Mesendoderm (in vitro differentiated cells): ENCODE measurements around the gene CMIP.

Experiments
- DNase-seq: peaks from one replicate; pipeline ENCODE4 v3.0.0; 2013
- H2AK5ac ChIP-seq: 2 replicates; pipeline ENCODE4 v1.6.1; 2013; ENCODE audit warnings: low read length, inconsistent platforms
- H2BK120ac ChIP-seq: 2 replicates; pipeline ENCODE4 v1.6.1; 2013; ENCODE audit warnings: low read depth, mild to moderate bottlenecking, low read length, moderate library complexity, mixed read lengths
- H2BK15ac ChIP-seq: replicated peaks from 2 replicates; pipeline ENCODE4 v1.6.1; 2013; ENCODE audit warnings: low read depth, mild to moderate bottlenecking, moderate library complexity
- H2BK5ac ChIP-seq: 2 replicates; pipeline ENCODE4 v1.6.1; 2013; ENCODE audit warnings: low read length, inconsistent platforms
- H3K18ac ChIP-seq: 2 replicates; pipeline ENCODE4 v1.6.1; 2013; ENCODE audit warnings: mild to moderate bottlenecking, low read length, mixed read lengths
- H3K23ac ChIP-seq: one replicate; pipeline ENCODE4 v1.6.1; 2013; ENCODE audit warnings: low read length
- H3K27ac ChIP-seq: 2 replicates; pipeline ENCODE4 v1.5.1; 2013; ENCODE audit warnings: low read depth, mild to moderate bottlenecking, inconsistent platforms, low read length, moderate library complexity
- H3K27me3 ChIP-seq: 2 replicates; pipeline ENCODE4 v1.6.1; 2013; ENCODE audit warnings: low read length, control low read depth, mild to moderate bottlenecking, inconsistent platforms; ENCODE audit not compliant: insufficient read depth, poor library complexity
- H3K36me3 ChIP-seq: 2 replicates; pipeline ENCODE4 v1.6.1; 2013; ENCODE audit warnings: low read length, inconsistent platforms; ENCODE audit not compliant: control insufficient read depth, insufficient read depth
- H3K4ac ChIP-seq: one replicate; pipeline ENCODE4 v1.6.1; 2013; ENCODE audit warnings: low read depth, mild to moderate bottlenecking, low read length, moderate library complexity
- H3K4me1 ChIP-seq: 2 replicates; pipeline ENCODE4 v1.6.1; 2013; ENCODE audit warnings: low read depth, low read length, inconsistent platforms; ENCODE audit not compliant: control insufficient read depth
- H3K4me2 ChIP-seq: 2 replicates; pipeline ENCODE4 v1.6.1; 2013; ENCODE audit warnings: low read length
- H3K4me3 ChIP-seq: 2 replicates; pipeline ENCODE4 v1.5.1; 2013; ENCODE audit warnings: mild to moderate bottlenecking, low read length
- H3K56ac ChIP-seq: one replicate; pipeline ENCODE4 v1.6.1; 2013; ENCODE audit warnings: low read length
- H3K79me1 ChIP-seq: 2 replicates; pipeline ENCODE4 v1.6.1; 2013; ENCODE audit warnings: low read length, inconsistent platforms
- H3K79me2 ChIP-seq: 2 replicates; pipeline ENCODE4 v1.6.1; 2013; ENCODE audit warnings: mild to moderate bottlenecking, low read length; ENCODE audit not compliant: control insufficient read depth, insufficient read depth
- H3K9ac ChIP-seq: 2 replicates; pipeline ENCODE4 v1.6.1; 2013; ENCODE audit warnings: low read length, inconsistent platforms
- H4K5ac ChIP-seq: one replicate; pipeline ENCODE4 v1.6.1; 2013; ENCODE audit warnings: low read length
- H4K8ac ChIP-seq: one replicate; pipeline ENCODE4 v1.6.1; 2013; ENCODE audit warnings: low read depth, mild to moderate bottlenecking, control low read depth, low read length, moderate library complexity
- WGBS: extraction: QIAGEN DNeasy Blood & Tissue Kit; methylation state at CpG from one replicate; pipeline ENCODE4 v1.1.7; 2013; ENCODE audit warnings: low lambda C conversion rate, missing lambda C conversion rate; ENCODE audit not compliant: insufficient coverage; ENCODE audit errors: extremely low coverage; 5-methylcytosine and 5-hydroxymethylcytosine counted together

Gene CMIP

DNA sequence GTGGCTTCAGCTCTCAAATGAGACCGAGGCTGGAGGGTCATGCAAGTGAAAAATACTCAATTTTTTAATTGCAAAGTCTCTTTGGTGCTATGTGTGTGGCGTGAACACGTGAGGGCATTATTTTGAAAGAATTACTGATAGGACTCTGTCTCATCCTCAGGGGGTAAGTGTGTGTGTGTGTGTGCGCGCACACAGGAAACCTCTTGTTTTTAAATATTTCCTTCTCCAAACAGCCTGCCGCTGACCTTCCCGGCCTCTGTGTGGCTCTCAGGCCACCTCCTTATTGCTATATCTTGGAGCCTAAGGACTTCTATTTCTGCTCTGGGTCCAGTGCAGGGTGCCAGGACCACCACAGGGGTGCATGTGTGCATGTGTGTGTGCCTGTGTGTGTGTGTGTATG, 99.7 kb downstream of the CMIP start:
- H2AK5ac ChIP-seq: no peak overlapping the region
- H3K79me2 ChIP-seq: peaks cover 39% of the 10 kb centered on the region
- no peaks in the 10 kb centered on the region for H3K4me1 ChIP-seq
- no peak overlapping the region for H3K18ac ChIP-seq
- H3K27ac ChIP-seq: no peak overlapping the region
- no peak overlapping the region for H3K23ac ChIP-seq
- no peak overlapping the region for H4K8ac ChIP-seq
- peaks cover 58% of the 10 kb centered on the region for H3K79me1 ChIP-seq
- H3K4me2 ChIP-seq: no peak overlapping the region
- WGBS: no CpG with 5 or more reads among the region's 7 CpGs
- no peaks in the 10 kb centered on the region for H3K36me3 ChIP-seq
- H3K9ac ChIP-seq: no peak overlapping the region
- H3K56ac ChIP-seq: no peak overlapping the region
- no peak overlapping the region for H4K5ac ChIP-seq
- H2BK120ac ChIP-seq: no peak overlapping the region
- no peaks in the 10 kb centered on the region for H3K27me3 ChIP-seq
- no peak overlapping the region for H3K4me3 ChIP-seq
- no peak overlapping the region for H3K4ac ChIP-seq
- no peak overlapping the region for H2BK5ac ChIP-seq
- H2BK15ac ChIP-seq: no peak overlapping the region
- no peak for DNase-seq

DNA sequence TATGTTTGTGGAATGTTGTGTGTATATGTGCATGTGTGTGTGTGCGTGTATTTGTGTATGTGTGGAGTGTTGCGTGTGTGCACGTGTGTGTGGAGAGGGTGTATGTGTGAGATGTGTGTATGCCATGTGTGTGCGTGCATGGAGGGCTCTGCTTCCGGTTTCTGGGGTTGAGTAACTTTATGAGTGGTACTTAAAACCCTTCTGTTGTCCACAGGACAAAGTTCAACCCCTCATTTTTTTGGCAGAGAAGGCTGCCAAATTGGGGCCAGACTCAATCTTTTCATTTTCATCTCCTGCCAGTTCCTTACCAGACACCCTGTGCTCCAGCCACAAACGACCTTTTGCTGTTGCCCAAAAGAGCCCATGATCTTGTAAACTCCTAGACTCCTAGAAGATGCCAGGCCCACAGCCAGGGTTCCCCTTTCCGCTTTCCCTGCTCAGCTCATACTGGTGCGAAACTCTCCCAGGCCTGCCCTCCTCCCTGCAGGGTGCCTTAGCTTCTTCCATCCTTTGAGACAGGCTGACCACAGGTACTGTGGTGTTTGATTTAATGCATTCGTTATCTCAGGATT, 100.2 kb downstream of the CMIP start:
- H3K36me3 ChIP-seq: no peaks in the 10 kb centered on the region
- no peak overlapping the region for H3K27ac ChIP-seq
- H2AK5ac ChIP-seq: no peak overlapping the region
- no peaks in the 10 kb centered on the region for H3K27me3 ChIP-seq
- H3K79me1 ChIP-seq: peaks cover 55% of the 10 kb centered on the region
- H3K9ac ChIP-seq: no peak overlapping the region
- no peak overlapping the region for H3K18ac ChIP-seq
- no peak overlapping the region for H3K4me2 ChIP-seq
- H3K4ac ChIP-seq: no peak overlapping the region
- H4K5ac ChIP-seq: no peak overlapping the region
- no peak overlapping the region for H3K23ac ChIP-seq
- WGBS: 100% methylated on average over 3 of the region's 9 CpGs
- no peak for DNase-seq
- no peak overlapping the region for H4K8ac ChIP-seq
- no peaks in the 10 kb centered on the region for H3K4me1 ChIP-seq
- no peak overlapping the region for H3K4me3 ChIP-seq
- no peak overlapping the region for H2BK15ac ChIP-seq
- no peak overlapping the region for H2BK5ac ChIP-seq
- no peak overlapping the region for H2BK120ac ChIP-seq
- H3K56ac ChIP-seq: no peak overlapping the region
- H3K79me2 ChIP-seq: peaks cover 38% of the 10 kb centered on the region

DNA sequence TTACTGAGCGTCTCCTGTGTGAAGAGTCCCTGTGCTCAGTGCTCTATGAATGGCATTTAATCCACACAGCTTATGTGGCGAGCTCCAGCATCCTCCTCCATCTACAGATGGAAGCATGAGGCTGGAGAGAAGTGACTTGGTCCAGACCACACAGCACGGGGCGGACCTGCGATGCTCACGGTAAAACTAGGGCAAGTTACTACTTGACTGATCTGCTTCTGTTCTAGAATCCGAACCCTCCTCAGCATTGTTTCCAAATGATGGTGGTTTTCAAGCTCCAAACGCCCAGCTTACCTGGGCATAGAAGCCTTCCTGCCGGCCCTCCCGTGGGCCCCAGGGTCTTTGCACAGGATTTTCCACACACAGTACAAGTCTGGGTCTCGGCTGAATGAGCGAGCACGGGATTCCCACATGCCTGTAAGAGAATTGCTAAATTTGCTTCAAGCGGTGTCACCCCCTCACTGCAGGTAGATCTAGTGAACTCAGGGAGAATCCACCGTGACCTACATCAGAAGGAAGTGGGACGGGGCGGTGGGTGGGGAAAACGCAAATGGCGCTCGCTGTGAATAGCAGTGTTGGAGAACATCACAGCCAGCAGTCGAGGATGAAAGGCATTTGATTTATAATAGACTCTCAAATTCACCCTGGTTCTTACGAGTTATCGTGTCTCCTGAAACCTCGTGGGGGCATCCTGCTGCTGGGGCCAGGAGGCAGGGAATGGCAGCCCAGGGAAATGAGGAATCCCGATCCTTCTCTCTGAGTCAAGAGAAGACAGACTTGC, 101.1 kb downstream of the CMIP start:
- Histone ChIP-seq H3K4me2 (no peak overlapping the region), H3K27ac (no peak overlapping the region), H3K4ac (no peak overlapping the region), H2AK5ac (no peak overlapping the region), H3K36me3 (no peaks in the 10 kb centered on the region), H3K4me3 (no peak overlapping the region), H3K56ac (no peak overlapping the region), H2BK15ac (no peak overlapping the region), H3K18ac (no peak overlapping the region), H3K79me1 (peaks cover 60% of the 10 kb centered on the region), H2BK5ac (no peak overlapping the region), H3K79me2 (peaks cover 43% of the 10 kb centered on the region), H4K8ac (no peak overlapping the region), H4K5ac (no peak overlapping the region), H3K4me1 (no peaks in the 10 kb centered on the region), H3K9ac (no peak overlapping the region), H3K27me3 (no peaks in the 10 kb centered on the region), H2BK120ac (no peak overlapping the region), H3K23ac (peak overlapping the region; percentile 9)
- WGBS: no CpG with 5 or more reads among the region's 25 CpGs
- DNase-seq: no peak

DNA sequence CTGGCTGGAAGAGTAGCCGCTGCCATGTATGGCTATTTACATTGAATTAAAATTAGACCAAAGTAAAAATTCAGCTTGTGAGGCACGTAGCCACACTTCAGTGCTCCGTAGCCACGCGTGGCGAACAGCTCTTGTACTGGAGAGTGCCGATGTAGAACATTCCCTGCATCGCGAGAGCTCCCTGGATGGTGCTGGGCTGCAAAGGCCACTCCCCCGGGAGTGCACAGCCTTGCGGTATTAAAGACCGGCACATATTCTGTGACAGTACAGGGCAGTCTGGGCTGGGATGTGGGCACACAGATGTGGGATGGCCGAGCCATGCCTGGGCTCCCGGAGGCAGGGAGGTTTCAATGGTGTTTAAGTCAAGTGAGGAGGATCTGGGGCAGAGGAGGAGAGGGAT, 102.2 kb downstream of the CMIP start:
- no peak overlapping the region for H3K27ac ChIP-seq

DNA sequence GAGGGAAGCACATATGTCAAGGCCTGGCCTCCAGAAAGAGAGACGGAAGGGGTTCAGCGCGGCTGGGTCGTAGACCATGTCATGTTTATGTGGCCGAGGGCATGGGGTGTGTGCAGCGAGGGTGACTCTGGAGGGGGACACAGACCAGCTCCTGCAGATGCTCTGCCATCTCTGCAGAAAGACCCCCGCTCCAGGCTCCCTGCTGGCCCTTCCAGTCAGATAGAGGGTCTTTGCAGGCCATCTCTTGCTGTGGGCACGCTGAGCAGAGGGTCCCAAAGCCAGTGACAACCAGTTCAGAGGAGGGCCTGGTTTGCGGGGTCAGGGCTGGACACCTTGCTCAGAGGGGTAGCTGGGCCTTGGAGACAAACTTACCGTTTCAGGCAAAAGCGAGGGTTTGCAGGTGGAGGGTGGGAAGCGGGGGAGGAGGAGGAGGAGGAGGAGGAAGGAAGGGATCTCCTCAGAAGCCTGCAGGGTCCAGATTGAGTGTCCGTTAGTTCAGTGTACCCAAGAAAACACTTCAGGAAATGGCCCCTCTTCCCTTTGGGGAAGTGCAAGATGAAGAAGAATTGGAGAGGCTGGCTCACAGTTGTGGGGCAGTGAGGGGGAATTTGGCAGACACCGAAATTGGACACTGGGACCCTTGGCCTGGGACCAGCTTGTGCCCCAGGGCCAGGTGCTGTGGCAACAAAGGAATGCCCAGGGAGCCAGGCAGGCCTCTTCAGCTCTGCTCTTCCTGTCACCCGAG, 102.8 kb downstream of the CMIP start:
- H3K4me3 ChIP-seq: no peak overlapping the region
- H2BK15ac ChIP-seq: no peak overlapping the region
- no peak overlapping the region for H4K8ac ChIP-seq
- no peak overlapping the region for H3K56ac ChIP-seq
- DNase-seq: no peak
- H3K4me1 ChIP-seq: peaks cover 2% of the 10 kb centered on the region
- H3K9ac ChIP-seq: no peak overlapping the region
- no peak overlapping the region for H4K5ac ChIP-seq
- H3K4me2 ChIP-seq: no peak overlapping the region
- H3K4ac ChIP-seq: no peak overlapping the region
- no peaks in the 10 kb centered on the region for H3K36me3 ChIP-seq
- no peak overlapping the region for H3K18ac ChIP-seq
- no CpG with 5 or more reads among the region's 15 CpGs for whole genome bisulfite sequencing
- H3K79me2 ChIP-seq: peaks cover 43% of the 10 kb centered on the region
- H3K23ac ChIP-seq: no peak overlapping the region
- H2BK5ac ChIP-seq: no peak overlapping the region
- H2BK120ac ChIP-seq: no peak overlapping the region
- no peak overlapping the region for H3K27ac ChIP-seq
- no peaks in the 10 kb centered on the region for H3K27me3 ChIP-seq
- peaks cover 57% of the 10 kb centered on the region for H3K79me1 ChIP-seq
- H2AK5ac ChIP-seq: no peak overlapping the region

More for the DNA sequence above, 102.2 kb downstream of the CMIP start:
- Histone ChIP-seq H3K9ac (no peak overlapping the region), H4K8ac (no peak overlapping the region), H2BK5ac (no peak overlapping the region), H3K36me3 (no peaks in the 10 kb centered on the region), H3K79me2 (peaks cover 39% of the 10 kb centered on the region), H3K56ac (no peak overlapping the region), H3K27me3 (no peaks in the 10 kb centered on the region), H3K4me3 (no peak overlapping the region), H2BK15ac (no peak overlapping the region), H2BK120ac (no peak overlapping the region), H3K18ac (no peak overlapping the region), H4K5ac (no peak overlapping the region), H3K79me1 (peaks cover 57% of the 10 kb centered on the region), H3K4me2 (no peak overlapping the region), H2AK5ac (no peak overlapping the region), H3K4ac (no peak overlapping the region), H3K23ac (no peak overlapping the region), H3K4me1 (peaks cover 2% of the 10 kb centered on the region)
- WGBS: no CpG with 5 or more reads among the region's 14 CpGs
- no peak for DNase-seq
